CD14-positive monocyte (primary cell): ENCODE data around the gene PTPRN2. TPM values are rescaled to one million over a fixed set of nuclear protein-coding genes. Genes with fewer than 3 reads are reported as not detected.

Experiments used
- DNase-seq, 3 donors: peaks; one replicate each; pipeline ENCODE4 v3.0.0-alpha.2; 2011 to 2022
- H2AFZ ChIP-seq: 2 replicates; pipeline ENCODE4 v1.6.0; 2012; ENCODE audit warnings: mild to moderate bottlenecking, low read depth, low read length, inconsistent platforms; ENCODE audit not compliant: insufficient read depth, poor library complexity, severe bottlenecking
- H3K27ac ChIP-seq, 2 donors: 1 replicate in 1 of 2; 2 replicates in 1 of 2; pipeline ENCODE4 v1.5.1; 2012 to 2013; ENCODE audit warnings: low read length in 2 of 2, control low read depth in 1 of 2, inconsistent platforms in 1 of 2, low read depth in 1 of 2, mild to moderate bottlenecking in 1 of 2
- H3K27me3 ChIP-seq, 2 donors: one replicate each; pipeline versions ENCODE4 v1.6.0 to v1.6.1; 2011 to 2013; ENCODE audit warnings: low read length in 2 of 2; ENCODE audit not compliant: control insufficient read depth in 2 of 2, insufficient read depth in 2 of 2
- H3K36me3 ChIP-seq, 2 donors: replicated peaks in 1 of 2; 1 replicate in 1 of 2; 2 replicates in 1 of 2; pipeline versions ENCODE4 v1.5.1 to v1.6.1; 2012 to 2013; ENCODE audit warnings: low read length in 2 of 2, control low read depth in 1 of 2, inconsistent platforms in 1 of 2, mild to moderate bottlenecking in 1 of 2; ENCODE audit not compliant: insufficient read depth in 2 of 2, control insufficient read depth in 1 of 2
- H3K4me1 ChIP-seq, 2 donors: 1 replicate in 1 of 2; 2 replicates in 1 of 2; pipeline versions ENCODE4 v1.5.1 to v1.6.1; 2012 to 2013; ENCODE audit warnings: low read length in 2 of 2, control low read depth in 1 of 2, inconsistent platforms in 1 of 2, mild to moderate bottlenecking in 1 of 2, moderate library complexity in 1 of 2; ENCODE audit not compliant: insufficient read depth in 2 of 2, control insufficient read depth in 1 of 2
- H3K4me2 ChIP-seq: replicated peaks from 2 replicates; pipeline ENCODE3; 2012; ENCODE audit warnings: low read length, moderate library complexity, mild to moderate bottlenecking; ENCODE audit not compliant: poor library complexity, severe bottlenecking; ENCODE audit errors: extremely low read depth
- H3K4me3 ChIP-seq, 3 experiments: fragments of 200-600 bp in 1 of 3; sonication (generic) in 1 of 3; replicated peaks in 1 of 3; 1 replicate in 2 of 3; 2 replicates in 1 of 3; pipeline ENCODE4 v1.5.1; 2011 to 2013; ENCODE audit warnings: low read length in 3 of 3, mild to moderate bottlenecking in 3 of 3, control low read depth in 2 of 3, low read depth in 2 of 3, inconsistent platforms in 1 of 3, moderate library complexity in 1 of 3
- H3K79me2 ChIP-seq: 2 replicates; pipeline ENCODE4 v1.6.0; 2012; ENCODE audit warnings: mild to moderate bottlenecking, control low read depth, inconsistent platforms, low read length, moderate library complexity; ENCODE audit not compliant: insufficient read depth
- H3K9ac ChIP-seq: 2 replicates; pipeline ENCODE4 v1.6.0; 2017; ENCODE audit warnings: low read length, mild to moderate bottlenecking; ENCODE audit not compliant: insufficient read depth, poor library complexity, severe bottlenecking
- H3K9me3 ChIP-seq, 2 donors: replicated peaks in 1 of 2; 1 replicate in 1 of 2; 2 replicates in 1 of 2; pipeline versions ENCODE4 v1.5.1 to v1.6.1; 2012 to 2013; ENCODE audit warnings: low read length in 2 of 2, control low read depth in 1 of 2; ENCODE audit not compliant: control insufficient read depth in 1 of 2, insufficient read depth in 1 of 2
- H4K20me1 ChIP-seq: 2 replicates; pipeline ENCODE4 v1.6.0; 2012; ENCODE audit warnings: mild to moderate bottlenecking, low read length, control low read depth, moderate library complexity; ENCODE audit not compliant: insufficient read depth
- H3K27ac Mint-ChIP-seq, 7 donors: one replicate each; pipeline ENCODE4 v1.8.0; 2020; ENCODE audit warnings: mild to moderate bottlenecking in 7 of 7, mixed read lengths in 7 of 7, moderate library complexity in 6 of 7, inconsistent platforms in 2 of 7
- H3K27me3 Mint-ChIP-seq, 3 donors: one replicate each; pipeline ENCODE4 v1.8.0; 2021 to 2022; ENCODE audit warnings: low read depth in 3 of 3, mild to moderate bottlenecking in 3 of 3, mixed read lengths in 3 of 3, moderate library complexity in 3 of 3, inconsistent platforms in 1 of 3
- H3K36me3 Mint-ChIP-seq, 2 donors: one replicate each; pipeline ENCODE4 v1.8.0; 2020; ENCODE audit warnings: mixed read lengths in 2 of 2, inconsistent platforms in 1 of 2, mild to moderate bottlenecking in 1 of 2
- H3K4me1 Mint-ChIP-seq: one replicate; pipeline ENCODE4 v1.8.0; 2020; ENCODE audit warnings: mild to moderate bottlenecking, mixed read lengths
- H3K4me3 Mint-ChIP-seq, 2 donors: one replicate each; pipeline ENCODE4 v1.8.0; 2020; ENCODE audit warnings: mild to moderate bottlenecking in 2 of 2, mixed read lengths in 2 of 2, moderate library complexity in 1 of 2
- H3K9me3 Mint-ChIP-seq, 7 donors: one replicate each; pipeline ENCODE4 v1.8.0; 2020 to 2022; ENCODE audit warnings: mixed read lengths in 7 of 7, mild to moderate bottlenecking in 6 of 7, moderate library complexity in 6 of 7, inconsistent platforms in 2 of 7
- WGBS: methylation state at CpG from one replicate; pipeline ENCODE4 v1.1.5; 2013; ENCODE audit warnings: missing lambda C conversion rate; ENCODE audit not compliant: insufficient coverage; 5-methylcytosine and 5-hydroxymethylcytosine counted together
- intact Hi-C, 2 donors: fragments of 100-400 bp; cut with micrococcal nuclease; formaldehyde crosslinking; loops; one replicate each; pipeline versions ENCODE4 v1.15.0 to v1.15.1; 2023
- polyA plus RNA-seq, 3 donors: library from polyadenylated mRNA; depleted of rRNA in 1 of 3; unstranded in 2 of 3; stranded (reverse) in 1 of 3; fragments of 300-500 nt in 2 of 3; fragments of >200 nt in 1 of 3; fragmentation: Illumina TruSeq in 2 of 3; gene quantifications; 1 replicate in 2 of 3; 2 replicates in 1 of 3; pipeline ENCODE4 v1.2.3, GENCODE V29; 2012 to 2021
- TF ChIP-seq, protein P1 (sequence below): fragments of 200-600 bp; IDR thresholded peaks from one replicate; pipeline ENCODE4 v1.8.0; 2022; ENCODE audit warnings: antibody characterized with exemption, mild to moderate bottlenecking

PTPRN2 gene
- polyA plus RNA-seq, 3 donors, result 0.25 to 1.4 (median 0.97) TPM

DNA sequence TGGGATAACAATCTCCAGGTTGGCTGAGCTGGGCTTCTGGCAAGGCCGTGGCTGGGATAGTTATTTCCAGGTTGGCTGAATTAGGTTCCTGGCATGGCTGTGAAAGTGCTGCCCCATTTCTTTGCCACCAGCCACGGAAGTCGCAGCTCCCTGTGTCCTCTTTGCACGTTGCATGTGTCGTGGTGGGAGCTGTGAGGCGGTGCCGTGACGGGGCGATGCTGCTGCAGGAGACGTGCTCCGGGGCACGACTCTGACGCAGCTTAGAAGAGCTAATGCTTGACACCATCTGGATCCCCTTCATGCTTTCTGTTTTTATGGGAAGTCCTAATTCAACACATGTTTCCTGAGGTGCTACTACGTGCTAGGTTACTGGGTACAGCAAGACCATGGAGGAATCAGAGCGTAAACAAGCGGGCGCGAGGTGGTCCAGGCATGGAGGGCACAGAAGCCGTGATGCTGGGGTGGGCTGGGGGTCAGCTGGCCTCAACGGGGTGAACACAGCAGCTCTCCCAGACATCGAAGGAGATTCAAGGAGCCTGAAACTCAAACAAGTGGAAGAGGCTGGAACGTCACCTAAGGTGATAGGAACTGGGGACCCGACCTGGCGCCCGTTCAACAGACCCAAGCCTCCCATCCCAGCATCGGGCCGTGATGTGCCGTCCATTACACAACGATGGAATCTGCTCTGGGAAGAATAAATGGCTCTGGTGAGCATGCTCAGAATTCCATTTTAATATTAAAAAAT lies 843.7 kb downstream of the PTPRN2 start:
- H4K20me1 ChIP-seq, result no peaks in the 10 kb centered on the region
- intact Hi-C loops, result no loop called here
- Mint-ChIP-seq H3K27me3 (peaks cover 5 to 8% (median 6%) of the 10 kb centered on the region in 3 donors), H3K4me3 (no peak overlapping the region), H3K36me3 (no peaks in the 10 kb centered on the region), H3K9me3 (no peaks in the 10 kb centered on the region), H3K27ac (no peak overlapping the region), H3K4me1 (no peaks in the 10 kb centered on the region)
- H3K27me3 ChIP-seq, result no peaks in the 10 kb centered on the region
- no peaks in the 10 kb centered on the region for H3K9me3 ChIP-seq
- H3K36me3 ChIP-seq, result no peaks in the 10 kb centered on the region
- WGBS, result 94% methylated on average over 20 of the region's 29 CpGs
- H3K4me2 ChIP-seq, result no peak overlapping the region
- no peak for DNase-seq
- H3K27ac ChIP-seq, result no peak overlapping the region
- H3K79me2 ChIP-seq, result no peaks in the 10 kb centered on the region
- TF ChIP-seq, protein P1, sequence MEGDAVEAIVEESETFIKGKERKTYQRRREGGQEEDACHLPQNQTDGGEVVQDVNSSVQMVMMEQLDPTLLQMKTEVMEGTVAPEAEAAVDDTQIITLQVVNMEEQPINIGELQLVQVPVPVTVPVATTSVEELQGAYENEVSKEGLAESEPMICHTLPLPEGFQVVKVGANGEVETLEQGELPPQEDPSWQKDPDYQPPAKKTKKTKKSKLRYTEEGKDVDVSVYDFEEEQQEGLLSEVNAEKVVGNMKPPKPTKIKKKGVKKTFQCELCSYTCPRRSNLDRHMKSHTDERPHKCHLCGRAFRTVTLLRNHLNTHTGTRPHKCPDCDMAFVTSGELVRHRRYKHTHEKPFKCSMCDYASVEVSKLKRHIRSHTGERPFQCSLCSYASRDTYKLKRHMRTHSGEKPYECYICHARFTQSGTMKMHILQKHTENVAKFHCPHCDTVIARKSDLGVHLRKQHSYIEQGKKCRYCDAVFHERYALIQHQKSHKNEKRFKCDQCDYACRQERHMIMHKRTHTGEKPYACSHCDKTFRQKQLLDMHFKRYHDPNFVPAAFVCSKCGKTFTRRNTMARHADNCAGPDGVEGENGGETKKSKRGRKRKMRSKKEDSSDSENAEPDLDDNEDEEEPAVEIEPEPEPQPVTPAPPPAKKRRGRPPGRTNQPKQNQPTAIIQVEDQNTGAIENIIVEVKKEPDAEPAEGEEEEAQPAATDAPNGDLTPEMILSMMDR, result no peak
- no peak overlapping the region for H3K9ac ChIP-seq
- H2AFZ ChIP-seq, result no peak overlapping the region
- no peak overlapping the region for H3K4me3 ChIP-seq
- no peaks in the 10 kb centered on the region for H3K4me1 ChIP-seq

DNA sequence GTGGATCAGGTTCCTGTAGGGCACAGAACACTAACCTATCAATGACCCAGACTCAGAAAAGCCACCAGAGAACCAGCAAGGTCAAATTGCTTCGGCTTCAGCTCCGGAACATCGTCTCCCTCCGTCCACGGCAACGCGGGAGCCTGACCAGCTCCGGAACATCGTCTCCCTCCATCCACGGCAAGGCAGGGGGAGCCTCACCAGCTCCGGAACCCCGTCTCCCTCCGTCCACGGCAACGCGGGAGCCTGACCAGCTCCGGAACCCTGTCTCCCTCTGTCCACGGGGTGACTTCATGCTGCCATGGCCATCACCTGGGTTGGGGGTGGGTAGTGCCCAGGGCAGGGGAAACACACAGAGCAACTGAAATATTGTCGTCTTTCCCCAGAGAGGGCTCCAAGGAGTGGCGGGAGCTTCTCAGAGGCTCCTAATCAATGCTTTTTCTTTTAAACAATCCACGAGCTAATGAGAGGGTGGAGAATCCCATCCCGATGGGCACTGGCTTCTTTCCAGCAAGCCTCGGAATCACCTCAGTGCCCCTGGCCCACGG lies 847.3 kb downstream of the PTPRN2 start:
- H3K9ac ChIP-seq, result no peak overlapping the region
- TF ChIP-seq, protein P1, result no peak
- H2AFZ ChIP-seq, result no peak overlapping the region
- H3K4me2 ChIP-seq, result no peak overlapping the region
- H3K27me3 ChIP-seq, result no peaks in the 10 kb centered on the region
- H3K36me3 ChIP-seq, result no peaks in the 10 kb centered on the region
- no peak for DNase-seq
- no peaks in the 10 kb centered on the region for H4K20me1 ChIP-seq
- Mint-ChIP-seq H3K36me3 (no peaks in the 10 kb centered on the region), H3K27ac (no peak overlapping the region), H3K4me1 (no peaks in the 10 kb centered on the region), H3K27me3 (peaks cover 5 to 14% (median 14%) of the 10 kb centered on the region in 3 donors), H3K4me3 (no peak overlapping the region), H3K9me3 (no peaks in the 10 kb centered on the region)
- no peaks in the 10 kb centered on the region for H3K79me2 ChIP-seq
- no peaks in the 10 kb centered on the region for H3K4me1 ChIP-seq
- no peak overlapping the region for H3K4me3 ChIP-seq
- no peaks in the 10 kb centered on the region for H3K9me3 ChIP-seq
- 96% methylated on average over 18 of the region's 24 CpGs for WGBS
- no peak overlapping the region for H3K27ac ChIP-seq
- intact Hi-C loops, result no loop called here
